GM18526 (cell line): ENCODE data around the gene CPXM2.

Source experiments
- POLR2A ChIP-seq: IDR thresholded peaks from 3 replicates; pipeline ENCODE4 v1.6.1; 2011; ENCODE audit not compliant: insufficient read length; ENCODE audit errors: extremely low read depth

CPXM2 gene

DNA sequence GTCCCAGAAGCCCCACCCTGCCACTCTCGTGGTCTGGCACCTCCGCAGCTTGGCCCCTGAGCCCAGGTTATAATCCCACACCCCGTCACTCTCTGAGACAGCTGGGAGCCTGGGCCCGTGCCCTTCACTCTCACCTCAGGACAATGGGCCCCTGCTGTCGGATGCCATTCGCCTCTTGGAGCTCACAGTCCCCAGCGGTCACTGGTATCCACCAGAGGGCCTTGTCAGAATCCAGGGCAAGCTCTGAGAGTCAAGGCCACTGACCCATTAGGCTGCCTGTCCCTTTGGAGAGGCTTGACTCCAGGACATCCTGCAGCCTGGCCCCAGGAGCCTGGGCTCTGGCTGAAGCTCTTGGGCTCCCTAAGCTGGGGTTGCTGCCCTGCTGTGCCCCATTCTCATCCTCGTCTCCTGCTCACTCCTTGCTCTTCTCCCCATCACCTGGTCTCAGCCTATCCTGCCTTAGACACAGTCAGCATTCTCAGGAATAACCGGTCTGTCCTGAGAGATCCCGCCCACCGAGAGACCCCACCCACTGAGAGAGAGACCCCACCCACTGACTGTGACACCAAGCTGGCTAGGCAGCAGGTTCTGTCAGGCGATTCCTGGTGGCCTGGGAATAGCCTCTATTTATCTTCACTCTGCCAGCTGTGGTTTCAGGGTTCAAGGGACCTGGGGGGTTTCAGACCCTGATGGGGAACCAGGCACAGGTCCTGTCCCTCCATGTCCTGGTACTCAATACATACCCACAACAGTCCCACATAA, 27.7 kb downstream of the CPXM2 start:
- no peak for TF ChIP-seq POLR2A

DNA sequence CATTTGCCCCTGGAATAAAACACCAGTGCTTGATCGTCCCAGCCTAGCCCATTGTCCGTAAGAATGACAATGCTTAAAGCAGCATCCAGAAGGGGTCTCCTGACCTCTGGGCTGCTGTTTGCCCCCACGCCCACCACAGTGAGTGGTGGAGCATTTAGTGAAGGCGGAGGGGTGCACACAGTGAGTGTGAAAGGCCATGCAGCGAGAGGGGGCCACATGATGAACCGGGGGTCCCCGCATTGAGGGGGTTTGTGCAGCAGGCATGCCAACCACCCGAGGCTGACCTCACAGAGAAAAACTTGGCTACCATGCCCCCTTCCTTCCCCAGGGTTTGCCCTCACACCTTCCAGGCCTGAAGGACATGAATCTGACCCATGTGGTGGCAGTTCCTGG, 28.4 kb downstream of the CPXM2 start:
- TF ChIP-seq POLR2A: no peak

DNA sequence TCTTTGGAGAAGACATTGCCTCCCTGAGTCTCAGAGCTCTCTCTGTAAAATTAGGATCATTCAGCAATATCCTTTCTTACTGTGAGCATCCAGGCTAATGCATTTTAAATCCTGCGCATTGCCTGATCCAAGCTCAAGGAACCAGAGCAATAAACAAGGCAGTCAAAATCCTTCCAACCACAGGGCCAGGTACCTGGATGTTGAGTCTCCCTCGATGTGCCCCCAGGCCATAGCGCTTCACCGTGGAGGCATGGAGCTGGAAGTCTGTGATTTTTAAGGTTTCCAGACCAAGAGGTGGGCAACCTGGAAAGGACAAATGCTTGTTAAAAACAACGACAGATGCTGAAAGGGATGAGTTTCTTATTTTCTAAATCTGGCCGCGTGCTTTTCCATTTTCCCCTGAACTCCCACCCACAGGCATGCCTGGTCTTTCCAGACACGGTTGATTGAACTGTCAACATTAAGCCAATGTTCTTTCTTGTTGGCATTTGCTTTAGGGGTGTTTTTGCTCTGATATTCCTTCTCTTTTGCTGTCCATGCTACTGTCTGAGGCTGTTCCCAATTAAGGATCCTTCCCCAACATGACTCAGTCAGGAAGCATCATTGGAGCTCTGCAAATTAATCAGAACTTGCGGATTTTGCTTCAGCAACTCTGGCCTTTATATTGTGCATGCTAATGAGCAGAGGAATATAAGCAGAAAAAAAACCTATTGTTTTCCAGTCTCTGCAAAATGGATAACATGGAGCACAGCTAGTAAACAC, 29.0 kb downstream of the CPXM2 start:
- TF ChIP-seq POLR2A: no peak

DNA sequence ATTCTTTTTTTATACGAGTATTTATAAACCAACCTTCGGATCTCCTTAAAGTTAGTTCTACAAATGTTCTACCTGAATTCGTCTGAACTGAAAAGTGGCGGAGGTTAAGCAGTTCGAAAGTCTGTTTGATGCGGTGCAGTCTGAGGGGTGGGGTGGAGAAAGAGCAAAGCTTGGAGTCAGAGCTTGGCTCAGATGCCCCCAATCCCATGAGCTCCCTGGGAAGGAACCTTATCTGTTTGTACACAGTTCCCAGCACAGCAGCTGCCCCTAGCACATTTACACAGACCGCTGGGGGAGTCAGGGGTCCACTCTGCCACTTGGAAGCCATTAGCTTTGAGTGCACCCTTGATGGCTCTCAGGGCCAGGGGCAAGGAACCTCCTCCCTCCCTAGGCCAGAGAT, 30.8 kb downstream of the CPXM2 start:
- TF ChIP-seq POLR2A: no peak

DNA sequence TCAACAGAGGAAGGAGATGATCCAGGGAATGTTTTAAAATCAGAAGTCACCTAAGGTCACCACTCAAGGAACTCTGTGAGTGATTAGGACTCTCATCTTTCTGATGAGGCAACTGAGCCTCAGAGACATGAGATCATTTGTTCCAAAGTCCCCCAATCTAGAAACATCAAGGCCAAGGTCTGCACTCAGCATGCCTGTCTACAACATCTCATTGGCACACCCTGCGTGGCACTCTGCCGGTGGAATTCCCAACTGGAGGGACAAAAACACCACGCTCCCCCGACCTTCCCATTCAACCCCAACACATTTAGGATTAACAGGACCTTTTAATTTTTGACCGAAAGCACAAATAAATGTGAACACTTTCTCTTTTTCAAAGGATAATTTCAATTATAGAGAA, 31.4 kb downstream of the CPXM2 start:
- TF ChIP-seq POLR2A: no peak

DNA sequence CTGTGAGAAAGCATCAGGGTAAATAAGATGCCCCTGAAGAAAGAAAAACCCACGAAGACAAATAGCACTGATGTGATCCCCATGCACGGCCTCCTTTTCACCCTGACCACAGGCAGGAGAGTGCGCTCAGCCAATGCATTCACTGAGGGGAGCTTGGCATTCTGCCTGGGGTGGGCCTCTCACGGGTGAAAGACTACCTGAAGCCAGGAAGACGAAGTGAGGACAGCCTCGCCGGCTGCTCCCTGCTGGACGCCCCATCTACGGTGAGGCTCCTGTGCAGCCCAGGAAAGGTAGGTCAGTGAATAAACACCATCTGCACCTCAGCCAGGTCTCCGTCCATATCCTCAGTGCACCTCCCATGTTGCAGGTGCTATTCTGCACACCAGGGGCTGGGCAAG, 32.0 kb downstream of the CPXM2 start:
- no peak for TF ChIP-seq POLR2A

DNA sequence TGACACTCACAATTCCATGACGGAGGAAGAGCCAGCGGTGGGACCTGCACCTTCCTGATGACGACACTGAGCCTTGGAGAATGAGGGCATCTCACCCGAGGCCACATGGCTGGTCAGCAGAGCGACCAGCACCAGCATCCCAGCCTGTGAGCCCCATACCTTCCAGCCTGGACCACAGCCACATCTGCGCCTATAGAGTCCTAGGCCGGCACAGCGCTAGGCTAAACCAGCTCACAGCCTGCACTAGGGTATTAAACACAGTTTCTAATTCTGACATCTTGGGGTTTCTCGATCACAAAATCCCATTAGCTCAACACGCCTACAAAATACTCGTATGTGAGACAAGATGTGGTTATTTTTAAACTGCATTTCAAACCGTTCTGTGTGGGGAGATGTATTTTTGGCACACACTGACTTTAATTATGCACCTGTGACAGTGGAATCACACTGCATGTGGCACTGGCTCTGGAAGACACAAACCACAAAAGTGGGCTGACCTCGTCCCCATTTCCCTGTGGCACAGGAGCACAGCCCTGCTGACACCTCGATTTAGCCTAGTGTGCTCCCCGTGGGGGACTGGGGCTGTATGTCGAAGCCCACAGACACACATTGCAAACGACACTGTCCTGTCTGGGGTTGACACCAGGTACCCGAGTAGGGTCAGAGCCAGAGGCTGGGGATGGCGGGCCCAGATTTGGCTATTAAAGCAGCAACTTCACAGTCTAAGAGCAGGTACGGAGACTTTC, 32.5 kb downstream of the CPXM2 start:
- TF ChIP-seq POLR2A: no peak

DNA sequence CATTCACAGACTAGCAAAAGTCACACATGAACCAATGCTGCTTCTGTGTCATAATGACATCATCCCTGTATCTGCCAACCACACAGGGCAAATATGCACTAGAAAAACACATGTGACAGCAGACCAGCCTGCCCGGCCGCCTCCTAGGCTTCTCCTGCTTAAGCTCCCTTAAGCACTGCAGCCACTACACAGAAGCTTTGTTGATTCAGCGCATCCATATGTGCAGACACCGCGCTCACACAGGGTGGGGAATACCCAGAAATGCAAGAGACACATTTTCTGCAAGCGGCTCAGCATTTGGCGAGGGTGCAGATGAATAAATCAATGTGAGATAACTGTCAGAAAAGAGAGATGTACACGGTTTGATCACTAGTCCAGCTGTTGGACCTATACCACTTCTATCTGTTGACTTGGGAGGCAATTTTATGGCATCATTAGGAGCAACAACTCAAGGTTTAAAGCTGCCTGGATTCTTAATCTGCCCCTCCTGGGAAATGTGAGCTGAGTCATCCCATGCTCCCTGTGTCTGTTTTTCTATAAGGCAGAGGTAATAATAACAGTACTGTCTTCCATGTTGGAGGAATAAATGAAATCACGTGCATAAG, 33.4 kb downstream of the CPXM2 start:
- no peak for TF ChIP-seq POLR2A

DNA sequence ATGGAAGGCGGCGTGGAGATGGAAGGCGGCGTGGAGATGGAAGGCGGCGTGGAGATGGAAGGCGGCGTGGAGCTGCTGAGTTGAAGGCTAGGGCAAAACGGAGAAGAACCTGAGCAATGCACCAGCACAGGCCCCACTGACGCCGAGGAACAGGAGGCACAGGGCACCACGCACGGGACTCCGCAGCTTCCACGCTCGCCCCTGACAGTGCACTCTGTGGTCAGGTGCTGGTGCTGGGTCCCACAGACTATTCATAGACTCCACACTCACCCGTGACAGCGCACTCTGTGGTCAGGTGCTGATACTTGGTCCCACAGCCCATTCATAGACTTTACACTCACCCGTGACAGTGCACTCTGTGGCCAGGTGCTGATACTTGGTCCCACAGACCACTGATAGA, 34.0 kb downstream of the CPXM2 start:
- TF ChIP-seq POLR2A: no peak

DNA sequence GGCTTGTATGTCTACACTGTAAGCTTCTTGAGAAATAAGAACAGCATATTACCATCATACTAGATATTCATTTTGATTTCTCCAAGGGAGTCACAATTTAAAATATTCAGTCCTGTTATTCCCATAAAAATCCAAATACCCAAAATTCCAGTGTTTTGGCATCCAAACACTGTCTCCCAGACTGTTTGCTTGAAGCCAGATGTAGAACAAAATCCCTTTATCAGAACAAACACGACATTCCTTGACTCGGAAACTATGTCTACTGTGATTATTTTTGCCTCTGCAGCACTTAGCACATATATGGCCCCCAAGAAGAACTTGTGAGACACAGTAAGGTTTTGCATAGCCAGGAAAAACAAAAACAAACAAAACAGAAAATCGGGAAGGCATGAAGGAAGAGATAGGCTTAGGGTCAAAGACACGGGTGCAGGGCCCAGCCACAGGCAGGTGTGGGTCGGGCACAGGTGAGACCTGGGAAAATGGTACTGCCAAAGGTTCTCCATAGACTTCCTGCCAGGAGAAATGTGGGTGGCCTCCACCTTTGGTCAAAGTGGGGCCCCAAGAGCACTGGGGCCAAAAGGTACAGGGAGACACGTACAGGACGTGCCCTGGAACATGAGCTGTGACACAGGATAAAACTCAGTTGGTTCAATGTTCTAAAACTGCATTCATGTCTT, 36.5 kb downstream of the CPXM2 start:
- no peak for TF ChIP-seq POLR2A

DNA sequence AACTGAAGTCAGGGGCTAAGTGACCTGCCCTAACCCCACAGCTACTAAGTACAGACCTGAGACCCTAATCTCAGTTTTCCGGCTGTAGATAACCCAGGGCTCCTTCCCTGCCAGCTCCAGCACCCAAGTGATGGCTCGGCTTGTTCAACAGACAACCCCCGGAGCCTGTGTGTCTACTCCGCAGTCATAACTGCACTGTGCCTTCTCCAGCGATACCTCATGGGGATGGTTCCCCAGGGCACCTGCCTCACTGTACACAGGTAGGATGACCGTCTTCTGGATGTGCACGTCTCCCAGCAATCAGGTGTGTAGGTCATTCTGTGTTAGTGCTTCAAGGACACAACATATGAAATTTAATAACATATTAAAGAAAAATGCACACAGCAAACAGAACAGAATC, 37.1 kb downstream of the CPXM2 start:
- no peak for TF ChIP-seq POLR2A

DNA sequence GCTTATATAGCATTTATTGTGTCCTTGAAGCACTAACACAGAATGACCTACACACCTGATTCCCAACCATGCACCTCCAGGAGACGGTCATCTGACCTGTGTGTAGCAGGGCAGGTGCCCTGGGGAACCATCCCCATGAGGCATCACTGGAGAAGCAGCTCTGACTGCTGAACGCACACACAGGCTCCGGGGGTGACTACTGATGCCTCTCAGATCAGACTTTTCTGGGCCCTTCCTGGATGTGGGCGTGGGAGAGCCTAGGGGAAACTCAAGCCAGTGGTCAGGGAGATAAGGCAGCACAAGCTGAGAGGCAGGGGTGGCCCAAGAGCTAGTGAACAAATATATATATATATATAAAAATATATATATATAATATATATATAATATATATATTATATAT, 37.6 kb downstream of the CPXM2 start:
- no peak for TF ChIP-seq POLR2A

DNA sequence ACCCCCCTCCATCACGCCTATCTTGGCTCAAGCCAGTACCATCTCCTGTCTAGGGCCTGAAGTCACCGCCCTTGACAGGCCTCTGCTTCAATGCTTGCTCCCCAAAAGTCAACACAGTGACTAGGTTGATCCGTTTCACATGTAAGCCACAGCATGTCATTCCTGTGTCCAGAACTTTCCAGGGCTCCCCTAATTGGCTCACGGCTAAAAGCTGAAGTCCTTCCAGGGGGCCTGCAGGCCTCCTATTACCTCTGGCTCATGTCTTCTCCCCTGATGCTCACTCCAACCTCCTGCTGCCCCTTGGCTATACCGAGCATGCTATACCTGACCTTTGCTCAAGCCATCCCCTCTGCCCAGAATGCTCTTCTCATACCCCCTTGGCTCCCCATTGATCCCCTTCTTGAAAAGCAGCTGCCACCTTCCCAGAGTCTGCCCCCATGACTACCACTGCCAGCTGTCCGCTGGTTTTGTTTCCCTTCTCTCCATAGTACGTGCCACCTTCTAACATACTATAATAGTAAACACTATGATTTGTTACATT, 39.1 kb downstream of the CPXM2 start:
- TF ChIP-seq POLR2A: no peak

DNA sequence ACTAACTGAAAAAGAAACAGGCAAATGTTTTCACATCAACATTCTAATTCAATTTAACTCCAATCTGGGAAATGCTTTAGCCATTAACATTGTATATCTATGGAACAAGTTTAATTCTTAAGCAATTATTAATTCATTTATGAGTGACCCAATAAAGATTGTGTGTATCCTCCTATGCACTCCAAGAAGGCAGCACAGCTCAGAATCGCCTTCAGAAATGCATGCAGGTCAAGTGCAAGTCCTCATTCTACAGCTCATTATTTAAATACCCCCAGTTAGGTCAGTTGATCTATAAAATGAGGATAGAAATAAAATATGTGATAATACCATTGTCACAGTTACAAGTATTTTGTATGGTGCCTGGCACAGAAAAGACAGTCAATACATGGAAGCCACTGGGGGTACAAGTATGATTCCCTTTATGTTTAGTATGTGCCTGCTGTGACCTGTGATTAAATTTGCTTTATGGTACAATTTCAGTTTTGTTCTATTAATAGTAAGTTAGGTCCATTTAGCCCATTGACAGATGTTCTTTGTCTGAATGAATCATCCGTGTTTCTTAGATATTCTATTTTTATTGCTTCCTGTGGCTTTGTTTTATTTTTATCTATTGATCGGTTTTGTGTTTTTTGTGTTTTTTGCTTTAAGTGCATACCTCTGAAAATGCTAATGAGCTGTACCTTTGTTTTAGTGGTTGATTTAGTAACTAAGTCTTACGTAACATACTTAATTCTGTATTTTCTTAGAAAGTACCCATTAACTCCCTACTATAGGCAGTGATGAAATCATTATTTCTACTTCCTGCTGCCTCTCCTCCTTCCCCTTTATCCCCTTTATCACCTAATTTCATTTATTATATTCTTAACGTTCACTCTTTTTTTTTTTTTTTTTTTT, 42.8 kb downstream of the CPXM2 start:
- TF ChIP-seq POLR2A: no peak
